Measurements from ENCODE around the gene TCEAL7.
"Not testable (repeated sequence)": the region's sequence is repeated elsewhere in the genome, so short reads cannot be mapped to it uniquely, and the experiment has no call there.

Gene TCEAL7

GRCh38 chrX:103356858-103357257, 26.8 kb downstream of the TCEAL7 start:
- peak overlapping the region; percentile 82 for H3K4me3 ChIP-seq (ENCODE audit: low read depth, low read length)
- no peak for DNase-seq (ENCODE audit: low read depth)
- TF ChIP-seq CTCF (conservative IDR thresholded peaks at IDR 0.05; ENCODE audit: low read depth, low read length): no peak

GRCh38 chrX:103357871-103358270, 27.8 kb downstream of the TCEAL7 start:
- TF ChIP-seq CTCF (conservative IDR thresholded peaks at IDR 0.05; ENCODE audit: low read depth, low read length): no peak
- DNase-seq (ENCODE audit: low read depth): no peak
- H3K4me3 ChIP-seq (ENCODE audit: low read depth, low read length): peak overlapping the region; percentile 82

GRCh38 chrX:103359605-103360004, 29.6 kb downstream of the TCEAL7 start:
- H3K4me3 ChIP-seq (ENCODE audit: low read depth, low read length); DNase-seq (ENCODE audit: low read depth): not testable (repeated sequence)

- TF ChIP-seq CTCF (conservative IDR thresholded peaks at IDR 0.05; ENCODE audit: low read depth, low read length): no peak
- no peak overlapping the region for H3K4me3 ChIP-seq (ENCODE audit: low read depth, low read length)
- no peak for DNase-seq (ENCODE audit: low read depth)
Measured at GRCh38 chrX:103360092-103360491, 30.1 kb downstream of the TCEAL7 start.

GRCh38 chrX:103360916-103361315, 30.9 kb downstream of the TCEAL7 start:
- H3K4me3 ChIP-seq (ENCODE audit: low read depth, low read length): no peak overlapping the region
- no peak for DNase-seq (ENCODE audit: low read depth)
- no peak for TF ChIP-seq CTCF (conservative IDR thresholded peaks at IDR 0.05; ENCODE audit: low read depth, low read length)

GRCh38 chrX:103361798-103362197, 31.8 kb downstream of the TCEAL7 start:
- no peak for TF ChIP-seq CTCF (conservative IDR thresholded peaks at IDR 0.05; ENCODE audit: low read depth, low read length)
- H3K4me3 ChIP-seq (ENCODE audit: low read depth, low read length): no peak overlapping the region
- DNase-seq (ENCODE audit: low read depth): peak; percentile 55

- no peak for TF ChIP-seq CTCF (conservative IDR thresholded peaks at IDR 0.05; ENCODE audit: low read depth, low read length)
- no peak overlapping the region for H3K4me3 ChIP-seq (ENCODE audit: low read depth, low read length)
- peak; percentile 76 for DNase-seq (ENCODE audit: low read depth)
Measured at GRCh38 chrX:103362474-103362873, 32.4 kb downstream of the TCEAL7 start.

- DNase-seq (ENCODE audit: low read depth): no peak
- no peak for TF ChIP-seq CTCF (conservative IDR thresholded peaks at IDR 0.05; ENCODE audit: low read depth, low read length)
Measured at GRCh38 chrX:103363046-103363445, 33.0 kb downstream of the TCEAL7 start.

More at GRCh38 chrX:103363046-103363445, 33.0 kb downstream of the TCEAL7 start:
- no peak overlapping the region for H3K4me3 ChIP-seq (ENCODE audit: low read depth, low read length)
